HAP-1 (cell line): ENCODE results near the gene MMRN1.

Experiments
- DNase-seq, 2 experiments: peaks; one replicate each; pipeline ENCODE4 v3.0.0-alpha.2; 2016 to 2020; ENCODE audit warnings: low spot score in 2 of 2
- H3K27me3 ChIP-seq: fragments of 250-450 bp; sonication (Bioruptor Pico); 2 replicates; pipeline ENCODE4 v1.5.1; 2020; ENCODE audit warnings: low read depth, mild to moderate bottlenecking, moderate library complexity
- H3K36me3 ChIP-seq: fragments of 250-450 bp; sonication (Bioruptor Pico); replicated peaks from 2 replicates; pipeline ENCODE4 v1.5.1; 2020; ENCODE audit warnings: mild to moderate bottlenecking
- H3K4me1 ChIP-seq: fragments of 250-450 bp; sonication (Bioruptor Pico); 2 replicates; pipeline ENCODE4 v1.5.1; 2020; ENCODE audit warnings: mild to moderate bottlenecking
- H3K4me3 ChIP-seq: fragments of 250-450 bp; sonication (Bioruptor Pico); 2 replicates; pipeline ENCODE4 v1.5.1; 2020; ENCODE audit warnings: mild to moderate bottlenecking, moderate library complexity
- H3K9me3 ChIP-seq: fragments of 250-450 bp; sonication (Bioruptor Pico); 2 replicates; pipeline ENCODE4 v1.5.1; 2020; ENCODE audit warnings: mild to moderate bottlenecking, moderate library complexity
- in situ Hi-C: fragments of 300-500 bp; cut with MboI; formaldehyde crosslinking; loops from 3 replicates; pipeline ENCODE4 v1.14.3; 2020; ENCODE audit warnings: low sequenced_read_pairs, inconsistent platforms, mixed read lengths

Gene MMRN1

GRCh38 chr4:89929425-89930159 is 34.9 kb downstream of the MMRN1 start:
- no peaks in the 10 kb centered on the region for H3K27me3 ChIP-seq
- no peaks in the 10 kb centered on the region for H3K36me3 ChIP-seq
- DNase-seq = no peak
- in situ Hi-C loops = no loop called here
- H3K4me1 ChIP-seq = no peaks in the 10 kb centered on the region; the same call in 1 of the 2 replicates
- H3K9me3 ChIP-seq = no peaks in the 10 kb centered on the region
- no peak overlapping the region for H3K4me3 ChIP-seq

- in situ Hi-C loops = no loop called here
- H3K9me3 ChIP-seq = no peaks in the 10 kb centered on the region
- no peaks in the 10 kb centered on the region for H3K4me1 ChIP-seq
- no peaks in the 10 kb centered on the region for H3K36me3 ChIP-seq
- no peak overlapping the region for H3K4me3 ChIP-seq
- no peak for DNase-seq
- no peaks in the 10 kb centered on the region for H3K27me3 ChIP-seq
Observed at GRCh38 chr4:89939546-89939945, 44.9 kb downstream of the MMRN1 start.

DNA sequence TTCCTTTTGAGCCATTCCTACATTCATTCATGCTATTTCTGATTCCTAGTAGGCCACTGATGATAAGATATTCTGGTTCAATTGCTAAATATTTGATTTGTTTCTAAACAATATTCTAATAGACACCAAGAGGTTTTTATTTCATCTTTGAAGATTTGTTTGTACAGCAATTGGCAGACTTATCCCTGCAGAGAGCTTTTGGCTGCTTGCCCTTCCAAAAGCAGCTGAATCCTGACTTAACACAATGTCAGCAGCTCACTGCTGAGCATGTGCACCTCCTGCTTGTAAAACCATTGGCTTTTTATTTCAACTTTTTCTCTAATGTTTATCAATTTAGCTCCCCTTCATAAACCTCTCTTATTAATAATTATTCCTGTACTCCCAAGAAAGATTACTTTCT is 45.3 kb downstream of the MMRN1 start:
- Histone ChIP-seq H3K4me1 (no peaks in the 10 kb centered on the region), H3K27me3 (no peaks in the 10 kb centered on the region), H3K9me3 (no peaks in the 10 kb centered on the region), H3K36me3 (no peaks in the 10 kb centered on the region), H3K4me3 (no peak overlapping the region)
- in situ Hi-C loops = no loop called here
- no peak for DNase-seq

DNA sequence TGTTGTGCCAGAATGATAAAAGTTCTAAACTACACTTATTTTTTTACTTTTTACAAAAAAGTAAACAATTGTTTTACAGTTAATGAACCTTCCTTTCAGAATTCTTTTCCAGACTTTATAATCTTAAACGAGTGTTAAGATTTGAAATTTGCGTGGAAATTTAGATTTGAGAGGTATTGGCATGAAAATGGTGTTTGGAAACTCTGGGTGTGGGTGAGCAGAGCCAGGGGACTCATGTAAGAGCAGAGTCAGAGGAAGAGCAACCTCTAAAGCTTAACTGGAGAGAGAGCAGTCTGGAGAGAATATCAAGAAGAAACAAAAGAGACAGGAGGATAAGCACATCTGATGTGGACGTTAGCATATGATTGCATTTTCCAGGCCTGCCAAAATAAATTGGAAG is 48.2 kb downstream of the MMRN1 start:
- Histone ChIP-seq H3K36me3 (no peaks in the 10 kb centered on the region), H3K27me3 (no peaks in the 10 kb centered on the region), H3K9me3 (no peaks in the 10 kb centered on the region), H3K4me1 (peaks cover 10% of the 10 kb centered on the region), H3K4me3 (no peak overlapping the region)
- no peak for DNase-seq
- in situ Hi-C loops = no loop called here

DNA sequence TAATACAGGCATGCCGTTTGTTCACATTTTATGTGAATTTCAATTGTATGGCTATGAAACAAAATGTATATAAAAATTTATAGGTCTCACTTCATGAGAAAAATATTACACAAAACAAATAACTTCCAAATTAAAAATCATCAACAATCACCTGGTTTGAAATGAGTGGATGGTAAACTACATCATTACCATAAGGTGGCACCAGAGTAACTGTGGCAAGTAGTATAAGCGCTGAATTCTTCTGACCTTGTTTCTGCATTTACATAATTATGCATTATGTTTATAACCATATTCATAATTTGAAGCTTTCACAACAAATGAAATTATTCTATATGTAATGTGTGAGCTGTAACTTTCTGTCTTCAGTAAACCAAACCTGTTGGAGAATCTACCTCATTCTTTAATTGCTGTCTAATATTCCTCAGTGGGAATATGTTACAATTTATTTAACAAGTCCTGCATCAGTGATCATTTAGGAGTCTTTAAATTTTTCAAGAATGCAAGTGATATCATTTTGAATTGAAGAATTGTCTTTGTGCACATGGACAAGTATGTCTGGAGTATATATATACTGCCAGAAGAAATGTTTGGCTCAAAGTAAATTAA is 55.2 kb downstream of the MMRN1 start:
- Histone ChIP-seq H3K4me3 (no peak overlapping the region), H3K9me3 (no peaks in the 10 kb centered on the region), H3K36me3 (no peaks in the 10 kb centered on the region), H3K4me1 (peaks cover 15% of the 10 kb centered on the region), H3K27me3 (no peaks in the 10 kb centered on the region)
- peak in 1 of 2 experiments; percentile 14 for DNase-seq
- in situ Hi-C loops = no loop called here

DNA sequence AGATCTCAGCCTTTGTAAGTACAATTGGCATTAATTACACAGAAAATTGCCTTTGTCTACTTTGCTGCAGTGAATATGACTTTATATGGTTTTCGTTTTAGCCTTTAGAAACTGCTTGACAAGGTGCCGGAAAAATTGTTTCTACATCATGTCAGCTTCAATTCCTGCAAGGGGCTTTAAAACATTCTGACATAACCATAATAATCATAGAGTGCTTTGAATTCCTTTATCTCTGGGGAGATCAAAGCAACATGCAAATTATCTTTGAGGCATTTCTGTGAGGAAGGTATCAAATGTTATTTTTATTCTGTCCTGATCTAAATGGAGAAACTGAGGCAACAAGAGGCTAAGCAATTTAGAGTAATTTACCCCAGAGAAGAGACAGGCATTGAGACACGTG is 57.8 kb downstream of the MMRN1 start:
- Histone ChIP-seq H3K9me3 (no peaks in the 10 kb centered on the region), H3K4me3 (no peak overlapping the region), H3K4me1 (peaks cover 6% of the 10 kb centered on the region; the same call in 1 of the 2 replicates), H3K36me3 (no peaks in the 10 kb centered on the region), H3K27me3 (no peaks in the 10 kb centered on the region)
- in situ Hi-C loops = no loop called here
- no peak for DNase-seq

DNA sequence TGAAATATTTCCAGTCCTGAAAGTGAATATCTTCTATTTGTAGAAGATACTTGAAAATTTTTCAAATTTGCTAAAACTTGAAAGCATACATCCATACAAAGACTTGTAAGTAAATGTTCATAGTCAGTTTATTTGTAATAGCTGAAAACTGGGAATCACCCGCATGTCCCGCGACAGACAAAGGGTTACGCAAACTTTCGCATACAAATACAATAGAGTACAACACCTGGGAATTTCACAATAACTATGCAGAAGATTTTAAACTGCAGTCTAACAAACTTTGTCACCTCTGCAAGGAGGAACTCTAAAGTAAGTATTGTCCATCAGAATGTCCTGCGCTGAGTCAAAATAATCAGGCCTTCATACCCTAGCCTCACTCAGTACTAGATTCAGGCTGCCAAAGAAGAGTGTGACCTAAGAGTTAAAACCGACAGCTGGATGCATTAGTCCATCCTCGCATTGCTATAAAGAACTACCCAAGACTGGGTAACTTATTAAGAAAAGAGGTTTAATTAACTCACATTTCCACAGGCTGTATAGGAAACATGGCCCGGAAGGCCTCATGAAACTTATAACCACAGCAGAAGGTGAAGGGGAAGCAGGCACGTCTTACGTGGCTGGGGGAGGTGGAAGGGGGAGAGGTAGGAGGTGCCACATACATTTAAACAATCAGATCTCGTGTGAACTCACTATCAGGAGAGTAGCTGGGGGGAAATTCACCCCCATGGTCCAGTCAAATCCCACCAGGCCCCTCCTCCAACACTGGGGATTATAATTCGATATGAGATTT is 60.4 kb downstream of the MMRN1 start:
- DNase-seq = no peak
- in situ Hi-C loops = no loop called here
- Histone ChIP-seq H3K9me3 (no peaks in the 10 kb centered on the region), H3K27me3 (no peaks in the 10 kb centered on the region), H3K4me3 (no peak overlapping the region), H3K36me3 (no peaks in the 10 kb centered on the region; the same call in 1 of the 2 replicates), H3K4me1 (peaks cover 6% of the 10 kb centered on the region; the same call in 1 of the 2 replicates)

DNA sequence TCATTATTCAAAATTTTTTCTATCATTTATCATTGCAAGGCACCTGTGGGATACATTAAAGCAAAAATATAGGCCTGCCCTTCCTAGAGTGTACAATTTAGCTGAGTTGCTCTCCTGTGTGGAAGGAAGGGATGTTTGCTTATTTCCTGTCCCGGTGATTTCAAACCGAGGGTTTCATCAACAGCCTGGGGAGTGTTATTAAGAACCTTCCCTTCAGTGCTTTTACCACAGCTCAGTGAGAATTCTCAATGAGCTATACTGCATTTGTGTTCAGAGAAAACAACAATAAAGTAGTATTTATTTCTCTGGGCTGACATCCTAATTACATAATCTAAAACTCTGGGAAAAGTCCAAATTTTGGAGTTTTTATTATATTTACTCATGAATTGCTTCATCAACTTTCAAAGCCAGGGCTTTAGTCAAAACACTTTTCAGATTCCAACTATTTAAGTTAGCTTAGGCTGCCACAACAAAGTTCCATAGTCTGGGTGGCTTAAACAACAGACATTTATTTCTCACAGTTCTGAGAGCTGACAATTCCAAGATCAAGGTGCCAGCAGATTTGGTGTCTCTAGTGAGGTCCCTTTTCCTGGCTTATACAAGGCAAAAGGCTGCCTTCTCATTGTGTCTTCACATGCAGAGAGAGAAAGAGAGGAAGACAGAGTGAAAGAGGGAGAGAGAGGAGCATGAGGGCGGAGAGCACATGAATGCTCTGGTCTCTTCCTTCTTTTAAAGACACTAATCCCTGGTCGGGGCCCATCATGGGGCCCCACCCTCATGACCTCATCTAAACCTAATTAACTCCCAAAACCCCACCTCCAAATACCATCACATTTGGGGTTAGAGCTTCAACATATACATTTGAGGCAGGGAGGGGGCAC is 62.6 kb downstream of the MMRN1 start:
- in situ Hi-C loops = no loop called here
- H3K36me3 ChIP-seq = no peaks in the 10 kb centered on the region; the same call in 1 of the 2 replicates

DNA sequence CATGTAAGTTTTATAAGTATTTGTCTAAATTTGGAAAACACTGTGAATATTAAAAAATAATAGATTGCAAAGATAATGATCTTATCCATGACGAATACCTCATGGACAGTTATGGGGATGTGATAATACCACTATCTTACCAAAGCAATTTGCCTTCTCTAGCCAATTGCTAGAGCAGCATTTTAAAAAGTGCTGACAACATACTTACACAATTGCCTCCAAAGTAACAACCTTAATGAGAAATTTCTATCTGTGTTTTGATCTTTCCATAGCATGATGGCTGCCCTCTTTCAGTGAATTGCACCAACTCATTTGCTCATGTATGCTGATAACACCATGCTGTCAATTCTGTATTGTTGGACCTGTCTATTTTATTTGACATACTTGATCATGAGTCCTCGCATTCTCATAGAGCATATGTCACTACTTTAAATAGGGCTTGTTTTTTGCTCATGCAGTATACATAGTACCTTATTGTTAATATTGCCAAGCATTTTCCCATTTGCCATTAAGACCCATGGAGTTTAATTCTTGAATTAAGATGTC is 87.2 kb downstream of the MMRN1 start:
- no peaks in the 10 kb centered on the region for H3K27me3 ChIP-seq
- in situ Hi-C loops = no loop called here
- H3K36me3 ChIP-seq = no peaks in the 10 kb centered on the region
- DNase-seq = no peak
- H3K4me3 ChIP-seq = no peak overlapping the region
- no peaks in the 10 kb centered on the region for H3K9me3 ChIP-seq
- no peaks in the 10 kb centered on the region for H3K4me1 ChIP-seq

More for the DNA sequence above, 62.6 kb downstream of the MMRN1 start:
- Histone ChIP-seq H3K4me1 (peaks cover 1% of the 10 kb centered on the region; the same call in 1 of the 2 replicates), H3K4me3 (no peak overlapping the region), H3K9me3 (no peaks in the 10 kb centered on the region), H3K27me3 (no peaks in the 10 kb centered on the region)
- no peak for DNase-seq

DNA sequence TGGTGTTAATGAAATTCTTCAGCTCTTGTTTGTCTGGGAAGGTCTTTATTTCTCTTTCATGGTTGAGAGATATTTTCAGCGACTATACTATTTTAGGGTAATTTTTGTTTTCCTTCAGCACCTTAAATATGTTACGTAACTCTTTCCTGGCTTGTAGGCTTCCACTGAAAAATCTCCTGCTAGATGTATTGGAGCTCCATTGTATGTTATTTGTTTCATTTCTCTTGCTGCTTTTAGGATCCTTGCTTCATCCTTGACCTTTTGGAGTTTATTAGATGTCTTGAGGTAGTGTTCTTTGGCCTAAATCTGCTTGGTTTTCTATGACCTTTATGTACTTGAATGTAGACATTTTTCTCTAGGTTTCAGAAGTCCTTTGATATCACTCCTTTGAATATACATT is 93.6 kb downstream of the MMRN1 start:
- Histone ChIP-seq H3K36me3 (no peaks in the 10 kb centered on the region), H3K27me3 (no peaks in the 10 kb centered on the region), H3K4me1 (peaks cover 5% of the 10 kb centered on the region; the same call in 1 of the 2 replicates), H3K9me3 (no peaks in the 10 kb centered on the region), H3K4me3 (no peak overlapping the region)
- in situ Hi-C loops = no loop called here
- DNase-seq = no peak

GRCh38 chr4:89992744-89993143 is 98.1 kb downstream of the MMRN1 start:
- in situ Hi-C loops = no loop called here
- Histone ChIP-seq H3K4me1 (peaks cover 16% of the 10 kb centered on the region), H3K9me3 (no peaks in the 10 kb centered on the region), H3K4me3 (no peak overlapping the region), H3K36me3 (no peaks in the 10 kb centered on the region), H3K27me3 (no peaks in the 10 kb centered on the region)
- no peak for DNase-seq

- Histone ChIP-seq H3K27me3 (no peaks in the 10 kb centered on the region), H3K9me3 (no peaks in the 10 kb centered on the region), H3K36me3 (no peaks in the 10 kb centered on the region), H3K4me1 (peaks cover 31% of the 10 kb centered on the region), H3K4me3 (no peak overlapping the region)
- in situ Hi-C loops = no loop called here
- no peak for DNase-seq
Observed at GRCh38 chr4:89994176-89994873, 99.7 kb downstream of the MMRN1 start.
